GM23248 (cell line): Measurements from ENCODE around the gene UBE2H. TPM values are rescaled to one million over a fixed set of nuclear protein-coding genes. Genes with fewer than 3 reads are reported as not detected.

Source experiments
- DNase-seq: peaks from one replicate; pipeline ENCODE4 v3.0.0-alpha.2; 2015
- H2AFZ ChIP-seq: fragments of 200-600 bp; sonication (generic); 2 replicates; pipeline ENCODE4 v1.6.1; 2016; ENCODE audit warnings: antibody characterized with exemption
- H3F3A ChIP-seq: fragments of 200-600 bp; sonication (generic); 2 replicates; pipeline ENCODE4 v1.6.1; 2016; ENCODE audit warnings: mild to moderate bottlenecking, antibody characterized with exemption, mixed run types; ENCODE audit not compliant: insufficient read depth
- H3K27ac ChIP-seq: fragments of 200-600 bp; sonication (generic); 2 replicates; pipeline ENCODE4 v1.5.1; 2016; ENCODE audit warnings: mild to moderate bottlenecking
- H3K27me3 ChIP-seq: fragments of 200-600 bp; sonication (generic); replicated peaks from 2 replicates; pipeline ENCODE4 v1.6.1; 2016; ENCODE audit warnings: mild to moderate bottlenecking; ENCODE audit not compliant: insufficient read depth
- H3K36me3 ChIP-seq: fragments of 200-600 bp; sonication (generic); 2 replicates; pipeline ENCODE4 v1.6.1; 2016; ENCODE audit warnings: low read depth, mild to moderate bottlenecking
- H3K4me1 ChIP-seq: fragments of 200-600 bp; sonication (generic); 2 replicates; pipeline ENCODE4 v1.6.1; 2016; ENCODE audit warnings: mild to moderate bottlenecking; ENCODE audit not compliant: insufficient read depth
- H3K4me2 ChIP-seq: fragments of 200-600 bp; sonication (generic); one replicate; pipeline ENCODE4 v1.6.1; 2016; ENCODE audit warnings: mild to moderate bottlenecking; ENCODE audit not compliant: unreplicated experiment
- H3K4me3 ChIP-seq: fragments of 200-600 bp; sonication (generic); 2 replicates; pipeline ENCODE4 v1.5.1; 2016; ENCODE audit warnings: mild to moderate bottlenecking
- H3K79me2 ChIP-seq: fragments of 200-600 bp; sonication (generic); 2 replicates; pipeline ENCODE4 v1.6.1; 2016; ENCODE audit warnings: mild to moderate bottlenecking; ENCODE audit not compliant: insufficient read depth
- H3K9ac ChIP-seq: fragments of 200-600 bp; sonication (generic); 2 replicates; pipeline ENCODE4 v1.6.1; 2016; ENCODE audit warnings: mild to moderate bottlenecking
- H3K9me2 ChIP-seq: fragments of 200-600 bp; sonication (generic); 2 replicates; pipeline ENCODE4 v1.6.1; 2016; ENCODE audit warnings: mixed run types, mild to moderate bottlenecking, moderate library complexity; ENCODE audit not compliant: insufficient read depth
- H3K9me3 ChIP-seq: fragments of 200-600 bp; sonication (generic); one replicate; pipeline ENCODE4 v1.6.1; 2017; ENCODE audit warnings: low read depth
- H4K20me1 ChIP-seq: fragments of 200-600 bp; sonication (generic); 2 replicates; pipeline ENCODE4 v1.6.0; 2016; ENCODE audit not compliant: insufficient read depth
- EZH2 ChIP-seq: fragments of 200-600 bp; sonication (generic); IDR thresholded peaks from 2 replicates; pipeline ENCODE4 v1.6.1; 2018; ENCODE audit warnings: antibody characterized with exemption, mild to moderate bottlenecking; ENCODE audit not compliant: insufficient read depth, poor library complexity, severe bottlenecking
- EZH2phosphoT487 ChIP-seq: fragments of 200-600 bp; sonication (generic); IDR thresholded peaks from 2 replicates; pipeline ENCODE4 v1.6.1; 2018; ENCODE audit warnings: antibody characterized with exemption, moderate library complexity, mild to moderate bottlenecking, low read depth; ENCODE audit not compliant: insufficient read depth
- WGBS, 2 experiments: methylation state at CpG; one replicate each; pipeline ENCODE4 v1.1.6; 2015 to 2017; ENCODE audit warnings: low lambda C conversion rate in 2 of 2, low coverage in 1 of 2; ENCODE audit errors: missing lambda C conversion rate in 2 of 2; 5-methylcytosine and 5-hydroxymethylcytosine counted together
- in situ Hi-C: fragments of 300-500 bp; cut with MboI; formaldehyde crosslinking; loops from 2 replicates; pipeline ENCODE4 v1.15.0; 2020
- polyA plus RNA-seq: library from polyadenylated mRNA; unstranded; fragments of >200 nt; fragmentation: Nextera tagmentation; extraction: Ambion mirVana; gene quantifications from 2 replicates; pipeline ENCODE4 v1.2.1, GENCODE V29; 2016
- total RNA-seq: library from RNA; depleted of rRNA; stranded (reverse); fragments of >200 nt; shearing (Covaris generic); gene quantifications from 2 replicates; pipeline ENCODE4 v1.2.3, GENCODE V29; 2014; rRNA removed

Gene UBE2H
- total RNA-seq (37.9 and 44.4 TPM in 2 replicates), polyA plus RNA-seq (40.7 and 42.9 TPM in 2 replicates)

DNA sequence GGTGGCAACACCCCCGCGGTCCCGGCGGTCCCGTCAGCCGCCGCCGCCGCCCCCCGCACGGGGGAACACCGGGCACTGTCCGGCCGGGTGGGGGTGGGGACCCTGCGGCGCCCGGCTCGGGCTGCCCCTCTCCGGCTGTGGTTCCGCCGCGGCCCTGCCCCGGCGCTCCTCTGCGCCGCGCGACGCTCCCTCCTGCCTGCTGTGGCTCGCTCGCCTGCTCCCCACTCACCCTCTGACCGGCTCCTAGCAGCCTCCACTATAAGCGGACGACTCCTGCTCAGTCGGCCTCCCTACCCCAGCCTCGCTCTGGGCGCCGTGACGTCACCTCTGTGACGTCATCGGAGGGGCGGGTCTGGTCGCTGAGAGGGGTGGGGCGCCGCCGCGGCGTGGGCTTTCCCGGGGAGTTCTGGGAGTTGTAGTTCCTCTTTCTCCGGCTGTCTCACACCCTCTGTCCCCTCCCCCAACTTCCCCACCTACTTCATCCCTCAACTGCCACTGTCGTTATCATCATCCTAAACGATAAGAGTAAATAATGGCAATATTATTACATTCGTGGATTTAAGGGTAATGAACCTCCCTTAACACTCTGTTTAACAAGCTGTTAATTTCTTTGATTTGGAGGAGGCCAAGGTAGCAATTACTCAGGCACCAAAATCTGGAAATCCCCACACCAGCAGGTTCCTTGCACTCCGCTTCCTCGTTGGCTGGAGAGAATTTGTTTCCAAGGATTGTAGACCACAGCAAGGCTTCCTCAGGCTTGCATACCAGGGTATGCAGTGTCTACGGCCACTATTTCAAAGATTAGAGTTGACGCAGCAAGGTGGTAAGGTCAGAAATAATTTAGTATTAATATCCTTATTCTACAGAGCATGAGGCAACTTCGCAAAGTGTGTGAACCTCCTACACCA lies at the start of gene UBE2H:
Gene UBE2H, minus strand, starts transcription at position 308 of the 908 bp plus-strand sequence. CDS start 405 bp downstream, outside the sequence.
- Histone ChIP-seq H3K4me1 (peaks cover 29% of the 10 kb centered on the region), H3K27me3 (no peaks in the 10 kb centered on the region), H4K20me1 (no peaks in the 10 kb centered on the region), H2AFZ (peak within 1 kb of the TSS; percentile 74), H3K4me2 (peak within 1 kb of the TSS; percentile 94), H3F3A (peaks cover 40% of the 10 kb centered on the region), H3K4me3 (peak within 1 kb of the TSS; percentile 93), H3K36me3 (no peaks in the 10 kb centered on the region), H3K9me3 (no peaks in the 10 kb centered on the region), H3K9me2 (no peaks in the 10 kb centered on the region), H3K9ac (peak within 1 kb of the TSS; percentile 90), H3K27ac (peak within 1 kb of the TSS; percentile 93), H3K79me2 (peaks cover 41% of the 10 kb centered on the region)
- in situ Hi-C loops, result no loop called here
- 5 to 12% methylated on average over 24 to 55 of the region's 58 CpGs for WGBS, 2 experiments
- TF ChIP-seq EZH2phosphoT487, result no peak
- TF ChIP-seq EZH2, result no peak
- peak; percentile 90 for DNase-seq

DNA sequence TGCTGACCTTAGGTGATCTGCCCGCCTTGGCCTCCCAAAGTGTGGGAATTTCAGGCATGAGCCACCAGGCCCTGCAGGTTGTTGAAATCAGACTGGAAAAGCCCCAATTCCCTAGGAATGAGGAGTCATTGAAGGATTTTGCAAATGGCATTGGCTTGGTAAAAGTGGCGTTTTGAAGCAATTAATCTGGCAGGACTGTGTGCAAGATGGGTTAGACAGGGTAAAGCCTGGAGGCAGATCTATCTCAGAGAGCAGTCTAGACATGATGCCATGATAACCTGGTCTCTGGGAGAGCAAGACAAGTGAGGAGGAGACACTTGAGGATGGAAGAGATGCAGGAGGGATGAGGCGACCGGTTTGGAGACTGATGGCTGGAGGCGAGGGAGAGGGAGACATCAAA lies 45.7 kb upstream of the UBE2H start:
- Histone ChIP-seq H3K27ac (no peak overlapping the region), H3K9ac (no peak overlapping the region), H3K4me2 (no peak overlapping the region), H2AFZ (no peak overlapping the region), H3K79me2 (no peaks in the 10 kb centered on the region), H3K27me3 (no peaks in the 10 kb centered on the region), H3F3A (no peaks in the 10 kb centered on the region), H3K9me3 (no peaks in the 10 kb centered on the region), H4K20me1 (no peaks in the 10 kb centered on the region), H3K4me3 (no peak overlapping the region), H3K9me2 (no peaks in the 10 kb centered on the region), H3K4me1 (no peaks in the 10 kb centered on the region), H3K36me3 (no peaks in the 10 kb centered on the region)
- TF ChIP-seq EZH2phosphoT487 (no peak), EZH2 (no peak)
- 87% methylated on average over 5 of the region's 5 CpGs for WGBS, 2 experiments
- in situ Hi-C loops, result no loop called here
- DNase-seq, result no peak

DNA sequence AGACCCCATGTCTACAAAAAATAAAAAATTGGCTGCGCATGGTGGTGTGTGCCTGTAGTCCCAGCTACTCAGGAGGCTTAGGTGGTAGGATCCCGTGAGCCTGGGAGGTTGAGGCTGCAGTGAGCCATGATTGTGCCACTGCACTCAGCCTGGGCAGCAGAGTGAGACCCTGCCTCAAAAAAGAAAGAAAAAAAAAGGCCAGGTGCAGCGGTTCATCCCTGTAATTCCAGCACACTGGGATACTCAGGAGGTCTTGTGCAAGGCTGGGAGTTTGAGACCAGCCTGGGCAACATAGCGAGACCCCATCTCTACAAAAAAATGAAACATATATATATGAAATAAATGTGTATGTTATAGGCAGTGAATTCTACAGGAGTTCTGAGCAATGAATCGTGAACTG lies 44.5 kb upstream of the UBE2H start:
- in situ Hi-C loops, result no loop called here

DNA sequence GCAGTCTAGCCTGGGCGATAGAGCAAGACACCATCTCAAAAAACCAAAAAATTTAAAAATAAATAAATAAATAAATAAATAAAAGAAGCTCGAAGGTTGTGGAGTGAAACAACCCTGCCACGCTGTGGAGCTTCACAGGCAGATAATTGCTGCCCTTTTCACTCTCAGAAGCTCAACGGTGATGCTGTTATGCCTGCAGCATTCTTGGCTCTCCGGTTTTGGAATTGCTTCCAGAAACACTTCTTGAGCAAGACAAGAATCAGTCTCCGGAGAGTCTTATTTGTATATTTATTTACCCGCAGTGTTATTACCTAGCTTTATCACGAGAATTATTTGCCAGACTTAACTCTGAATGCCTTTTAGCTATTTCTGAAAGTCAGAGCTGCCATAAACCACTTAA lies 40.5 kb upstream of the UBE2H start:
- no peak for DNase-seq

More for the DNA sequence above, 44.5 kb upstream of the UBE2H start:
- Histone ChIP-seq H3F3A (no peaks in the 10 kb centered on the region), H3K9me2 (no peaks in the 10 kb centered on the region), H3K79me2 (no peaks in the 10 kb centered on the region), H3K9me3 (no peaks in the 10 kb centered on the region), H3K4me2 (no peak overlapping the region), H3K27me3 (no peaks in the 10 kb centered on the region), H3K27ac (no peak overlapping the region), H3K36me3 (no peaks in the 10 kb centered on the region), H3K4me3 (no peak overlapping the region), H3K9ac (no peak overlapping the region), H4K20me1 (no peaks in the 10 kb centered on the region), H3K4me1 (no peaks in the 10 kb centered on the region), H2AFZ (no peak overlapping the region)
- TF ChIP-seq EZH2phosphoT487, result no peak
- no peak for TF ChIP-seq EZH2
- WGBS, 2 experiments, result 69 to 72% methylated on average over 5 of the region's 5 CpGs
- DNase-seq, result no peak

More for the DNA sequence above, 40.5 kb upstream of the UBE2H start:
- Histone ChIP-seq H3K4me2 (no peak overlapping the region), H3K9me3 (no peaks in the 10 kb centered on the region), H2AFZ (no peak overlapping the region), H3F3A (no peaks in the 10 kb centered on the region), H3K27me3 (no peaks in the 10 kb centered on the region), H3K9ac (no peak overlapping the region), H4K20me1 (no peaks in the 10 kb centered on the region), H3K27ac (no peak overlapping the region), H3K4me3 (no peak overlapping the region), H3K9me2 (no peaks in the 10 kb centered on the region), H3K79me2 (no peaks in the 10 kb centered on the region), H3K4me1 (no peaks in the 10 kb centered on the region), H3K36me3 (no peaks in the 10 kb centered on the region)
- WGBS, 2 experiments, result 58 to 59% methylated on average over 8 of the region's 8 CpGs
- in situ Hi-C loops, result no loop called here
- TF ChIP-seq EZH2 (no peak), EZH2phosphoT487 (no peak)
